HCT116 (cell line): Measurements from ENCODE around the gene PUM1. TPM values are rescaled to one million over a fixed set of nuclear protein-coding genes. Genes with fewer than 3 reads are reported as not detected.

Experiments used
- ATAC-seq: fragments of 200-7000 bp; cut with Tn5 transposase; 2 replicates; pipeline ENCODE4 v1.9.1; 2020; ENCODE audit warnings: mild to moderate bottlenecking, moderate library complexity
- BruUV-seq: library from RNA; stranded (reverse); fragments of 400-500 nt; replicated peaks from 2 replicates; lab custom pipeline; 2021; lab: Mats Ljungman, UMichigan
- CTCF ChIA-PET: fragments of 300-600 bp; sonication (Branson Sonifier 250); formaldehyde crosslinking; loops from one replicate; lab custom pipeline; 2021; ENCODE audit warnings: antibody characterized with exemption; lab: Charles Lee
- POLR2A ChIA-PET: fragments of 300-600, 350-600 bp; sonication (Branson Sonifier 250); formaldehyde crosslinking; loops from one replicate; lab custom pipeline; 2021; ENCODE audit warnings: antibody characterized with exemption; lab: Charles Lee
- RAD21 ChIA-PET, 2 experiments: fragments of 300-600 bp; sonication (Branson Sonifier 250); formaldehyde crosslinking; loops; one replicate each; lab custom pipeline; 2023; ENCODE audit warnings: low total read pairs in 2 of 2; ENCODE audit not compliant: uncharacterized antibody in 2 of 2, unreplicated experiment in 2 of 2, low non-redundant PET in 1 of 2; lab: Charles Lee
- DNase-seq: peaks from one replicate; pipeline ENCODE4 v3.0.0-alpha.2; 2010; ENCODE audit warnings: low read depth, low spot score
- H2AFZ ChIP-seq: fragments of 200-600 bp; shearing (Covaris generic), sonication (generic); 2 replicates; pipeline ENCODE4 v1.6.1; 2017; ENCODE audit warnings: low read depth, mixed run types, mixed read lengths, antibody characterized with exemption, low read length; ENCODE audit not compliant: poor library complexity, severe bottlenecking
- H3K27ac ChIP-seq: 2 replicates; pipeline ENCODE4 v1.5.1; 2012; ENCODE audit warnings: low read depth, low read length
- H3K27me3 ChIP-seq: fragments of 200-600 bp; sonication (generic); 2 replicates; pipeline ENCODE4 v1.6.1; 2016; ENCODE audit warnings: mixed run types, low read length, mixed read lengths; ENCODE audit not compliant: insufficient read depth
- H3K36me3 ChIP-seq, 2 experiments: fragments of 200-500 bp in 1 of 2; fragments of 200-600 bp in 1 of 2; sonication (Bioruptor generic) in 1 of 2; sonication (generic) in 1 of 2; 2 replicates each; pipeline versions ENCODE4 v1.5.1 to v1.6.1; 2014 to 2016; ENCODE audit warnings: low read length in 2 of 2, inconsistent platforms in 1 of 2, mixed read lengths in 1 of 2, mixed run types in 1 of 2; ENCODE audit not compliant: insufficient read depth in 2 of 2, control insufficient read depth in 1 of 2
- H3K4me1 ChIP-seq, 2 experiments: fragments of 200-600 bp in 1 of 2; sonication (generic) in 1 of 2; 2 replicates each; pipeline versions ENCODE4 v1.5.1 to v1.6.1; 2012 to 2017; ENCODE audit warnings: low read length in 2 of 2, inconsistent platforms in 1 of 2, mild to moderate bottlenecking in 1 of 2, mixed read lengths in 1 of 2, mixed run types in 1 of 2, moderate library complexity in 1 of 2; ENCODE audit not compliant: insufficient read depth in 2 of 2, control insufficient read depth in 1 of 2
- H3K4me2 ChIP-seq: fragments of 200-600 bp; sonication (generic); 2 replicates; pipeline ENCODE4 v1.6.1; 2017; ENCODE audit warnings: mixed run types, low read length, mixed read lengths
- H3K4me3 ChIP-seq, 2 experiments: fragments of 200-600 bp in 1 of 2; sonication (generic) in 1 of 2; replicated peaks in 1 of 2; 2 replicates each; pipeline ENCODE4 v1.5.1; 2011 to 2016; ENCODE audit warnings: low read length in 2 of 2, control low read depth in 1 of 2, low read depth in 1 of 2, mild to moderate bottlenecking in 1 of 2, mixed read lengths in 1 of 2, mixed run types in 1 of 2
- H3K79me2 ChIP-seq: fragments of 200-600 bp; sonication (generic); 2 replicates; pipeline ENCODE4 v1.6.1; 2017; ENCODE audit warnings: mild to moderate bottlenecking, mixed run types, low read length, moderate library complexity, mixed read lengths; ENCODE audit not compliant: insufficient read depth
- H3K9ac ChIP-seq: fragments of 200-600 bp; sonication (generic); 2 replicates; pipeline ENCODE4 v1.6.1; 2016; ENCODE audit warnings: low read length, mixed read lengths
- H3K9me2 ChIP-seq: fragments of 200-600 bp; sonication (generic), shearing (Covaris generic); 2 replicates; pipeline ENCODE4 v1.6.1; 2017; ENCODE audit warnings: mixed run types, mild to moderate bottlenecking, moderate library complexity; ENCODE audit not compliant: insufficient read depth
- H3K9me3 ChIP-seq, 2 experiments: fragments of 200-500 bp in 1 of 2; fragments of 200-600 bp in 1 of 2; sonication (Bioruptor generic) in 1 of 2; sonication (generic) in 1 of 2; 2 replicates each; pipeline ENCODE4 v1.6.1; 2014 to 2017; ENCODE audit warnings: low read length in 2 of 2, mixed read lengths in 2 of 2, inconsistent platforms in 1 of 2, low read depth in 1 of 2, mild to moderate bottlenecking in 1 of 2, mixed run types in 1 of 2, moderate library complexity in 1 of 2; ENCODE audit not compliant: control insufficient read depth in 1 of 2, insufficient read depth in 1 of 2
- H4K20me1 ChIP-seq: fragments of 200-600 bp; sonication (generic), shearing (Covaris generic); 2 replicates; pipeline ENCODE4 v1.6.1; 2017; ENCODE audit warnings: mixed run types, mild to moderate bottlenecking, moderate library complexity; ENCODE audit not compliant: insufficient read depth
- ATF3 ChIP-seq: IDR thresholded peaks from 2 replicates; pipeline ENCODE4 v1.6.1; 2012
- CBX3 ChIP-seq: IDR thresholded peaks from 2 replicates; pipeline ENCODE4 v1.6.1; 2012; ENCODE audit warnings: low read depth
- CTCF ChIP-seq, 3 experiments: fragments of 200-600 bp in 1 of 3; sonication (generic) in 1 of 3; IDR thresholded peaks in 2 of 3; conservative IDR thresholded peaks in 1 of 3; 2 replicates each; pipeline ENCODE4 v1.5.1; 2012 to 2017; ENCODE audit warnings: low read depth in 2 of 3, low read length in 2 of 3, antibody characterized with exemption in 1 of 3, borderline replicate concordance in 1 of 3, control low read depth in 1 of 3, mild to moderate bottlenecking in 1 of 3, mixed read lengths in 1 of 3, mixed run types in 1 of 3, moderate library complexity in 1 of 3; ENCODE audit not compliant: insufficient read depth in 1 of 3
- EGR1 ChIP-seq: IDR thresholded peaks from 2 replicates; pipeline ENCODE4 v1.6.1; 2012; ENCODE audit warnings: low read depth
- ELF1 ChIP-seq: IDR thresholded peaks from 2 replicates; pipeline ENCODE4 v1.6.1; 2012; ENCODE audit warnings: low read depth, borderline replicate concordance
- EZH2 ChIP-seq: fragments of 200-600 bp; sonication (generic); IDR thresholded peaks from 2 replicates; pipeline ENCODE4 v1.6.1; 2017; ENCODE audit warnings: antibody characterized with exemption, mixed run types
- EZH2phosphoT487 ChIP-seq: fragments of 200-600 bp; IDR thresholded peaks from 2 replicates; pipeline ENCODE4 v1.6.1; 2018; ENCODE audit warnings: antibody characterized with exemption, borderline replicate concordance
- JUND ChIP-seq: IDR thresholded peaks from 2 replicates; pipeline ENCODE4 v1.6.1; 2012
- MAX ChIP-seq: IDR thresholded peaks from 2 replicates; pipeline ENCODE4 v1.6.1; 2012
- POLR2A ChIP-seq: IDR thresholded peaks from 2 replicates; pipeline ENCODE4 v1.7.0; 2011; ENCODE audit warnings: borderline replicate concordance; ENCODE audit not compliant: insufficient read depth, insufficient read length; ENCODE audit errors: extremely low read depth
- POLR2AphosphoS5 ChIP-seq: IDR thresholded peaks from 2 replicates; pipeline ENCODE4 v1.6.1; 2011; ENCODE audit warnings: mild to moderate bottlenecking, low read depth, low read length, moderate library complexity
- RAD21 ChIP-seq: IDR thresholded peaks from 2 replicates; pipeline ENCODE4 v1.6.1; 2012; ENCODE audit warnings: low read depth, mild to moderate bottlenecking
- TCF7L2 ChIP-seq: IDR thresholded peaks from 2 replicates; pipeline ENCODE4 v1.7.0; 2011; ENCODE audit warnings: borderline replicate concordance, inconsistent platforms; ENCODE audit not compliant: insufficient read depth, insufficient read length; ENCODE audit errors: extremely low read depth
- ZNF274 ChIP-seq: fragments of 200-500 bp; sonication (Bioruptor generic); IDR thresholded peaks from 2 replicates; pipeline ENCODE4 v1.6.1; 2014; ENCODE audit warnings: mild to moderate bottlenecking, low read depth, low read length, inconsistent platforms
- intact Hi-C: fragments of 100-400 bp; cut with micrococcal nuclease; formaldehyde crosslinking; loops from 2 replicates; pipeline ENCODE4 v1.10.0; 2022
- total RNA-seq: library from RNA; stranded (reverse); gene quantifications from one replicate; pipeline ENCODE4 v1.2.1, GENCODE V29; 2021; ENCODE audit not compliant: unreplicated experiment

PUM1 gene
- total RNA-seq, 1 experiment from 2014 or later = 113 TPM

- TF ChIP-seq JUND (no peak), CBX3 (no peak), EZH2phosphoT487 (no peak), RAD21 (no peak), POLR2A (no peak), POLR2AphosphoS5 (no peak), MAX (no peak), EZH2 (no peak)
- TF ChIP-seq, all 23 proteins: peak for 0
- intact Hi-C loops = loop anchor here (10.0 kb wide), 1 partner anchor 1680 kb away; the partner anchor contains the start of genes MECR and PTPRU
- DNase-seq (no peak), ATAC-seq (no peak)
- ChIA-PET CTCF (interaction anchor here (8.9 kb wide), 1 partner anchor 112 kb away, joined by 242 read pairs; no protein-coding TSS in a partner anchor), RAD21 (no interaction called here), POLR2A (no interaction called here)
- no peaks in the 10 kb centered on the region for H3K9me3 ChIP-seq
- H3K79me2 ChIP-seq = no peaks in the 10 kb centered on the region
- no peak overlapping the region for H3K27ac ChIP-seq
- H3K4me1 ChIP-seq = peaks cover 11 to 16% of the 10 kb centered on the region in 2 experiments
- no peaks in the 10 kb centered on the region for H3K36me3 ChIP-seq
- no peaks in the 10 kb centered on the region for H3K27me3 ChIP-seq
- H4K20me1 ChIP-seq = no peaks in the 10 kb centered on the region
- H3K4me2 ChIP-seq = no peak overlapping the region
- no peaks in the 10 kb centered on the region for H3K9me2 ChIP-seq
- no TSS peak for BruUV-seq
- H2AFZ ChIP-seq = no peak overlapping the region
- H3K9ac ChIP-seq = no peak overlapping the region
- no peak overlapping the region for H3K4me3 ChIP-seq
Measured at GRCh38 chr1:30914931-30915330, 150.6 kb downstream of the PUM1 start.

- Histone ChIP-seq H2AFZ (no peak overlapping the region), H3K4me2 (no peak overlapping the region), H3K9me3 (no peaks in the 10 kb centered on the region), H3K27ac (no peak overlapping the region), H3K4me3 (no peak overlapping the region), H3K9me2 (no peaks in the 10 kb centered on the region), H3K9ac (no peak overlapping the region), H3K4me1 (peaks cover 15 to 19% of the 10 kb centered on the region in 2 experiments), H3K27me3 (no peaks in the 10 kb centered on the region), H3K79me2 (no peaks in the 10 kb centered on the region), H3K36me3 (no peaks in the 10 kb centered on the region), H4K20me1 (no peaks in the 10 kb centered on the region)
- ChIA-PET POLR2A (no interaction called here), RAD21 (no interaction called here), CTCF (interaction anchor here (0.9 to 8.9 kb wide), 3 partner anchors 112 to 135 kb away, joined by 3 to 242 read pairs (median 95); no protein-coding TSS in a partner anchor)
- no TSS peak for BruUV-seq
- ATAC-seq (no peak), DNase-seq (no peak)
- intact Hi-C loops = loop anchor here (10.0 kb wide), 1 partner anchor 1680 kb away; the partner anchor contains the start of genes MECR and PTPRU
- TF ChIP-seq RAD21 (no peak), ATF3 (no peak), CBX3 (no peak), MAX (no peak), CTCF (IDR thresholded peaks at IDR 0.05 in 2 of 3, conservative IDR thresholded peaks at IDR 0.05 in 1 of 3; ENCODE audit: borderline replicate concordance in 1 of 3, insufficient read depth in 1 of 3, low read depth in 2 of 3, low read length in 2 of 3) (no peak), TCF7L2 (no peak), EZH2phosphoT487 (no peak), EGR1 (no peak), ELF1 (no peak), JUND (no peak), POLR2AphosphoS5 (no peak), ZNF274 (no peak), EZH2 (no peak)
Measured at GRCh38 chr1:30914587-30914922, 151.0 kb downstream of the PUM1 start.
